ENCODE results near the gene BEST4.
"Not testable (repeated sequence)": the region's sequence is repeated elsewhere in the genome, so short reads cannot be mapped to it uniquely, and the experiment has no call there.

The BEST4 gene

GRCh38 chr1:44799770-44800584, 12.0 kb upstream of the BEST4 start, which contains the start of gene PLK3:
Gene PLK3, plus strand, starts transcription at chr1:44800377. Its CDS starts 87 bp downstream, at chr1:44800464.
- in situ Hi-C loops (cut with HindIII; ENCODE audit: low sequenced_read_pairs) = no loop called here
- peak; percentile 99 for DNase-seq (ENCODE audit: low read depth, low spot score)
- H3K4me3 ChIP-seq (ENCODE audit: low read depth, low read length) = peak within 1 kb of the TSS; percentile 91
- TF ChIP-seq CTCF (IDR thresholded peaks at IDR 0.05; ENCODE audit: low read depth, low read length) = peak; percentile 98

- in situ Hi-C loops (cut with HindIII; ENCODE audit: low sequenced_read_pairs) = no loop called here
- no peak for TF ChIP-seq CTCF (IDR thresholded peaks at IDR 0.05; ENCODE audit: low read depth, low read length)
- H3K4me3 ChIP-seq (ENCODE audit: low read depth, low read length) = no peak overlapping the region
- DNase-seq (ENCODE audit: low read depth, low spot score) = no peak
These were observed 10.8 kb upstream of the BEST4 start for GRCh38 chr1:44798481-44799365.

GRCh38 chr1:44797886-44798285, 9.9 kb upstream of the BEST4 start:
- in situ Hi-C loops (cut with HindIII; ENCODE audit: low sequenced_read_pairs); DNase-seq (ENCODE audit: low read depth, low spot score); H3K4me3 ChIP-seq (ENCODE audit: low read depth, low read length): not testable (repeated sequence)

- DNase-seq (ENCODE audit: low read depth, low spot score) = no peak
- in situ Hi-C loops (cut with HindIII; ENCODE audit: low sequenced_read_pairs) = no loop called here
- TF ChIP-seq CTCF (IDR thresholded peaks at IDR 0.05; ENCODE audit: low read depth, low read length) = no peak
- no peak overlapping the region for H3K4me3 ChIP-seq (ENCODE audit: low read depth, low read length)
These were observed 4.9 kb upstream of the BEST4 start for GRCh38 chr1:44792736-44793502.

- H3K4me3 ChIP-seq (ENCODE audit: low read depth, low read length) = no peak overlapping the region
- in situ Hi-C loops (cut with HindIII; ENCODE audit: low sequenced_read_pairs) = no loop called here
- DNase-seq (ENCODE audit: low read depth, low spot score) = no peak
- TF ChIP-seq CTCF (IDR thresholded peaks at IDR 0.05; ENCODE audit: low read depth, low read length) = no peak
These were observed 3.2 kb upstream of the BEST4 start for GRCh38 chr1:44790968-44791801.

- no peak overlapping the region for H3K4me3 ChIP-seq (ENCODE audit: low read depth, low read length)
- no peak for TF ChIP-seq CTCF (IDR thresholded peaks at IDR 0.05; ENCODE audit: low read depth, low read length)
- in situ Hi-C loops (cut with HindIII; ENCODE audit: low sequenced_read_pairs) = no loop called here
- no peak for DNase-seq (ENCODE audit: low read depth, low spot score)
These were observed 464 bp downstream of the BEST4 start for GRCh38 chr1:44787506-44787905.
